ENCODE results near the gene TYW1B.
"Not testable (repeated sequence)": the region's sequence is repeated elsewhere in the genome, so short reads cannot be mapped to it uniquely, and the experiment has no call there.

TYW1B gene

DNA sequence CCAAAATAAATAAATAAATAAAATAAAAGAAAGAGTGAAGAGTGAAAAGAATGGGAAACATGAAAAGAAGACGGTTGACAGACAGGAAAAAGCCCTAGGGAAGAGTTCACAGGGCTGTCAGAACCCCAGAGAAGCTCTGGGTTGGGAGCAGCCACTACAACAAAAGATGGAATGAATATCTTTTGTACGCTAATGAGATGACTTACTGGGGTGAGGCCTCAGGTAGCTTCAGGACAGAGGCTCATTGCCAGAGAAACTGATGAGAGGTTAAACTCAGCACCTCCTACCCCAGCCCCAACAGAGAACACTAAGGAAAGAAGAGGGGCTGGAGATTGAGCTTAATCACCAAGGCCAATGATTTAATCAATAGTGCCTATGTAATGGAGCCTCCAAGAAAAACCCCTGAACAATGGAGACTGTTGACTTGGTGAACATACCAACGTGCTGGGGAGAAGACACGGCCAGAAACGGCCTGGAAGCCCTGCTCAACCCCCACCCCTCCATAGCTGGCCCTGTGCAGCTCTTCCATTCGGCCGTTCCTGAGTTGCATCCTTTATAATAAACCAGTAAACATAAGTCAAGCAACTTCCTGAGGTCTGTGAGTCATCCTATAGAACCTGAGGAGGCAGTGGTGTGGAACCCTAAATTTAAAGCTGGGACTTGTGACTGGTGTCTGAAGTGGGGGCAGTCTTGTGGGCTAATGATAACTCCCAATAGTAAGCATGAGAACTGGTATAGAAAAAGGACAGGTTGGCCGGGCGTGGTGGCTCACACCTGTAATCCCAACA is 11.4 kb downstream of the TYW1B start:
- not testable (repeated sequence) for DNase-seq

DNA sequence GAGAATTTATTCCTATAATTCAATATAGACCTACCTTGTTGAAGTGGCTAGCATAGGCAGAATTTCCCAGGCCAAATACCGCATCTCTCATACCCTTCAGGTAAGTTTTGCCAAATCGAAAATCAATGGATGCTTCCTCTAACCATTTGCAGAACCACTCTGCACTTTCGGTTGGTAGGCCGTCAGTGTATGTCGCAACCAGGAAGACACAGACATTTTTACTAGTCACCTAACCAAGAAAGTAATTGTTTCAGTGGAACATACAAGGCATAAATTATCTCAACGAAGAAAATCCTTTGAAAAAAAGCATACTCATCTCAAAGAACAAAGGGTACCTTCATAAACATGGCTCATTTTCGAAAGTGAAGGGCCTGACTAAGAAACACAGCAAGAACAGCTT is 17.6 kb downstream of the TYW1B start:
- DNase-seq, result not testable (repeated sequence)

DNA sequence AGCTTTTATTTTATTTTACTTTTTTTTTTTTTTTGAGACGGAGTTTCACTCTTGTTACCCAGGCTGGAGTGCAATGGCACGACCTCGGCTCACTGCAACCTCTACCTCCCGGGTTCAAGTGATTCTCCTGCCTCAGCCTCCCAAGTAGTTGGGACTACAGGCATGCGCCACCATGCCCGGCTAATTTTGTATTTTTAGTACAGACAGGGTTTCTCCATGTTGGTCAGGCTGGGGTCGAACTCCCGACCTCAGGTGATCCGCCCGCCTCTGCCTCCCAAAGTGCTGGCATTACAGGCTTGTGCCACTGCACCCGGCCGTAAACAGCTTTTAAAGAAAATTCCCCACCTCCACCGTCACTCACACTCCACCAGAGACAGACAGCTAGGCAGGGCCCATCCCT is 19.5 kb downstream of the TYW1B start:
- DNase-seq, result not testable (repeated sequence)

DNA sequence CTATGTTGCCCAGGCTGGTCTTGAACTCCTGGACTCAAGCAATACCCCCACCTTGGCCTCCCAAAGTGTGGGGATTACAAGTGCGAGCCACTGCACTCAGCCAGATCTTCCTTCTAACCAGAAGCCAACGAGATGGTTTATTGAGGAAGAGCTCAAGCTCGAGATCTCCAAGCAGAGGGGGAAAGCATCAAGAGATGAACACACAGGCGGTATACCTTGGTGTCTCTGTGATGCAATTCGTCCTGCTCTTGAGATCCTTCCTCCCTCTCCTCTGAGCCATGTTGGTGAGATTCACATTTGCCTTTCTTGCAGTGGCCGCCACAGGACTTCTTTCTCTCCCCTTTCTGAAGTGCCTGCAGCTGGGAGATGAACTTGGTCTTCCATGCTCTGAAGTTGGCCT is 21.1 kb downstream of the TYW1B start:
- not testable (repeated sequence) for DNase-seq

DNA sequence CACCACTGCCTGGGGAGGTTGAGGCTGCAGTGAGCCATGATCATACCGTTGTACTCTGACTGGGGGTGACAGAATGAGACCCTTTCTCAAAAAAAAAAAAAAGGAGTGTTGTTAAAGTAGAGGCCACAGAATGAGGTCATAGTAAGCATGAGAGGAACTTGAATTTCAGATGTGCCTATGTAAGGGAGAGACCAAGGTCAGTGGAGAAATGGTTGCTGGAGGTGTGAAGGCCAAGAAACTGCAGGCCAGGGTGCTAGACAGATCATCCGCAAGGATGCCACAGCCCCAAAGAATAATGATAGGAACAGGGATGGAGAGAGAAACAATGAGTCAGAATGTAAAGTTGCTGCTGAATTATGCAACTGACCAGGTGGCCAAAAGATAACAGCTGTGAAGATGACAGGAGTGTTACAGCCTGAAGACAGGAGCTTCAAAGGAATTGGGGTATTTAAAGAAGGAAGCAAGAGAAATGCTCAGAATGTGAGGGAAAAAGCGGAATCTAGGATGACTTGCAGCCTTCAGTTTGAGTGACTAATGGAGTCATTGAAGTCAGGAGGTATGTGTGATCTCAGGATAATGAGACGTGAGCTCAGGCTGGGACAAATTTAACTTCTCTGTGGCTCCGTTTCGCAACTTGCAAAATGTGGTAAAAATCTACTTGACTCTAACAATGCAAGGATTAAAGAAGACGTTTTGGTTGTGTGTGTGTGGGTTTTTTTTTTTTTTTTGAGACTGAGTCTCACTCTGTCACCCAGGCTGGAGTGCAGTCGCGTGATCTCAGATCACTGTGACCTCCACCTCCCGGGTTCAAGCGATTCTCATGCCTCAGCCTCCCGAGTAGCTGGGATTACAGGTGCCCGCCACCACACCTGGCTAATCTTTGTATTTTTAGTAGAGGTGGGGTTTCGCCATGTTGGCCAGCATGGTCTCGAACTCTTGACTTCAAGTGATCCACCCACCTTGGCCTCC is 22.2 kb downstream of the TYW1B start:
- peak; percentile 58 for DNase-seq

DNA sequence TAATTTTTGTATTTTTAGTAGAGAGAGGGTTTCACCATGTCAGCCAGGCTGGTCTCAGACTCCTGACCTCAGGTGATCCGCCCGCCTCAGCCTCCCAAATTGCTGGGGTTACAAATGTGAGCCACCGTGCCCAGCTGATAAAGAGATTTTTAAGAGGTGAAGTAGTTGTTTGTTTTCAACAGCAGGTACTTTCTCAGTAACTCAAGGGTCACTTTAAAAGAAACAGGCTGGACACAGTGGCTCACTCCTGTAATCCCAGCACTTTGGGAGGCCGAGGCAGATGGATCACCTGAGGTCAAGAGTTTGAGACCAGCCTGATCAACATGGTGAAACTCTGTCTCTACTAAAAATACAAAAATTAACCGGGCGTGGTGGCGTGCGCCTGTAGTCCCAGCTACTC is 24.2 kb downstream of the TYW1B start:
- DNase-seq, result not testable (repeated sequence)

DNA sequence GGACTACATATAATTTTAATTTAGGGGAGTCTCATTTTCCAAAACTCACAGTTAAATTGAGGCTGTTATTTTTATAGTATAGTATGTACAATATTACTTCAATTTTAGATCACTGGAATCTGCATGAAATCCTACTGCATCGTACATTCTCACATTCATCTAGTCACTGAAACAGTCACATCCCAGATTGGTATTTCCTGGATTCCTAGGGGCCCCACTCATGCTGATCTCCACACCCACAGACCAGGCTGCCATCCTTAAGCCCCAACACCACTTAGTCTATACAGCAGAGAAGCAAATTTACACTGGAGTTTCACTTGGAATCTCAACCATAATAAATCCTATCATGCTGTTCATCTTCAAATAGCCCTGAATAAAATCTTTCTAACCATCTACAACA is 26.4 kb downstream of the TYW1B start:
- peak; percentile 52 for DNase-seq

DNA sequence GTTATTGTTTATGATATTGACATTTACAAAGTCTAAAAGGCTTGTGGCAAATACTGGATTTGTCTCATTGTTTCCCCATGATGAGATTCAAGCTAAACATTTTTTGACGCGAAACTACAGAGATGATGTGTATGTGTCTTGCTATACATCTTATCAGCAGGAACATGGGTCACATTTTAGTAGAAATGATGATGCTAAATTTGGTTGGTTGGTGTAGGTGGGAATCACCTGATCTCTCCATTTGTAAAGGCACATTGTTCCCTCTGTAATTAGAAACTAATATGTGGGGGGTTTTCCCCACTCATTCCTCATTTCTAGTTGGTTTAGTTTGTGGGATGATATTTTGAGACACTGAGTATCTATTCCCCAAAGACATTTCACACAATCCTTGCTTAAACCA is 32.6 kb downstream of the TYW1B start:
- DNase-seq, result not testable (repeated sequence)

DNA sequence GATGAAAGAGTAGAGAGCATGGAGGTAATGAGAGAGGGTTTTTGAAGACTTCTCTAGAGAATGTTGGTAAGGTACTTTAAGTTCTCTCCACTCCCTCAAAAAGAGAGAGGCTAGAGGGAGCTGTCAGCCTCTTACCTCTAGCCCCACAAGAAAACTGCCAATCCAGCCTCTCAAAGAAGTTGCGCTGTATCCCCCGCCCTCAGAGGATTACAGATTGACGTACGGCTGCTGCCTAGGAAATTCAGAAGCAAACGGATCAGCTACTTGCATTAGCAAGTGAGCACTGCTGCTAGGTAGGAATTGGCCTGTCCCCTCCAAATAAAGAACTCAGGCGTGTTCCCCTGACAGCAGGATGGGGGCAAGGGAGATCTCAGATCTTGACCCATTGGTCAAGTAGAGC is 34.2 kb downstream of the TYW1B start:
- no peak for DNase-seq

DNA sequence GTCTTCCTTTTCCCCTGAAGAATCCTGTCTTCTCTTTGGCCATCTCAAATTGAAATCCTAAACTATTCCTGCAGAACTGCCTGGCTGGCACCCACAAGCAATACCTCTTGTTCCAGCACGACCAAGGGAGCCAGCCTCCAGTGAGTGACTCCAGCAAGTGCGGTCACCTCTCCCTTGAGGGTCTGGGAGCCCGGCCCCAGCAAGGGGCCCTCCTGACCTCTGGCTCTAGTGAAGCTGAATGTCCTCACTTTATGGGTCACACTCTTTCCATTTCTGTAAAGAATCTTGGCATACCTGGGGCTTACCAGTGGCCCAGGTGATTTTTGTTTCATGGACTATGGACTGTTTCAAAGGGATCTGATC is 37.3 kb downstream of the TYW1B start:
- not testable (repeated sequence) for DNase-seq

DNA sequence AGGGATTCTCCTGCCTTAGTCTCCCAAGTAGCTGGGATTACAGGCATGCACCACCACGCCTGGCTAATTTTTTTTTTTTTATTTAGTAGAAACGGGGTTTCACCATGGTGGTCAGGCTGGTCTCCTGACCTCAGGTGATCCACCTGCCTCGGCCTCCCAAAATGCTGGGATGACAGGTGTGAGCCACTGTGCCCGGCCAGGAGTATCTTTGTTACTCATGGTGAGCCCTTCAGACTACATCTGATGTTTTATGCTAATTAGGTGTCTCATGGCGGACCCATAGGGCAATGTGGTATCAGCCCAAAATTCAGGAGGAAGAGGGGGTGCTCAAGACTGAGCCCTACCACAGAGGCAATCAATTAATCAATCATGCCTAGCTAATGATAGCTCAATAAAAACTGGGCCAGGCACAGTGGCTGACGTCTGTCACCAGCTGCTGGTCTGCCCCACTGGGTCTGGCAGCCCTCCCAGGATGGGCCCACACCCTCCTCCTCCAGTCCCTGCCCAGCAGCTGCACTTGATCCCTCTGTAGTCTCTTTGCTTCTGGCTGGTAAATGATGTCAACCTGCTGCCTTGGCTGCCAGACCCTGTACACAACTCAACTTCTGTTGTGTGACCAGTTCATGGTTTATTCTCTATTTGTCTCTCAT is 37.8 kb downstream of the TYW1B start:
- not testable (repeated sequence) for DNase-seq

DNA sequence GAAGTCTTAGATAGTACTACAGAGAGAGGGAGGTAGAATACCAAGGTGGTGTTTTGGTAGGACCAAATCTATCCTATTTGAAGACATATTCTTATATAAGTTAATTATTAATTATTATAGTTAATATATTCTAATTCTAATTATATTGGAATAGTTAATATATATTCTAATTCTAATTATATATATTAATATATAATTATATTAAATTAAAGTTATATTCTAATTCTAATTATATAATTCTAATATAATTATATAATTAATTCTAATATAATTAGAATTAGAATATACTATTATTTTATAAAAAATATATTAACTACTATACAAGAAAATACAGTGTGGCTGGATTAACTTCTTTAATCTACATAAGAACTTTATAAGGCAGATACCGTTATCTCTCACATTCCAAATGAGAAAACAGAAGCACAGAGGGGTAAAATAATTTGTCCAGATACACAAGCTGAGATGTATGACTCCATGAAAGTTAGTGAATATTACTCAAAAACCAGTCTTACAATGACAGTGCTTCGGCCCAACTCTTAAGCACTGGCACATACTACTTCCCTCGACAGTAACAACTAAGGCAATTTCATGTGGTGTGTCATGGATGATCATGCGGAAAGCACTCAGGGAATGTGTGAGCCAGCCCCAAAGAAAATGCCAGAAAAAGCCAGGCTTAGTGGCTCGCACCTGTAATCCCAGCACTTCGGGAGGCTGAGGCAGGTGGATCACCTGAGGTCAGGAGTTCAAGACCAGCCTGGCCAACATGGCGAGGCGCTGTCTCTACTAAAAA is 42.6 kb downstream of the TYW1B start:
- peak; percentile 58 for DNase-seq

DNA sequence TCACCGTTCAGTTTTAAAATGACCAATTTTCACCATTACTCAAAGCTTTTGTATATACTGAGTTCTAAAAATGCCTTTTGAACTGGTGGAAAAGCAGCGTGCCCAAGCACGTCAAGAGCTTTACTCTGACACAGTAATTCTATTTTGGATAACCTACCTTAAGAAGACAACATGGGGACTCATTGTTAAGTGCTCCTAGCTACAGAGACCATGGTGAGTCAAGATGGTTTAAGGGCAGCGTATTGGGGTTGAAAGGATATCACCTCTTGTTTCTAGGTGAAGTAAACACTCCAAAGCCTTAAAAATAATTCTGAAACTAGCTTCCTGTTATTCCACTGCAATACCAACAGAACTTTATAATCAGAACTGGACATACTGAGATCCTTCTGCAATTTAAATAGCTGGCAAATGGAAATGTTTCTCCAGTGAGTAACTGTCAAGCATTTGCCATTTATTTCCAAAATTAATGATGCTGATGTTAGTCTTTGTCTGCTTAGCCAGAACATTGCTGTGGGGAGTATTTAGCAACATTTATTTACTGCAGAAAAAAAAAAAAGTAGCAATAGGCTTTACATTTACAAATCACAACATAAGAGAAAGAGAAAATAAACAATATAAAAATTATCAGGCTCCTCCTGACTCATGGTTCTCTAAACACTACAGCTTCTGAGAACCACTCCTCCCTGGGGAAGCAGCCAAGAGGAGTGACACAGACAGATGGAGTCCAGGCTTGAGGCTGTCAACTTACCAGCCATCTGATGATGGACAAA is 44.2 kb downstream of the TYW1B start:
- peak; percentile 68 for DNase-seq

DNA sequence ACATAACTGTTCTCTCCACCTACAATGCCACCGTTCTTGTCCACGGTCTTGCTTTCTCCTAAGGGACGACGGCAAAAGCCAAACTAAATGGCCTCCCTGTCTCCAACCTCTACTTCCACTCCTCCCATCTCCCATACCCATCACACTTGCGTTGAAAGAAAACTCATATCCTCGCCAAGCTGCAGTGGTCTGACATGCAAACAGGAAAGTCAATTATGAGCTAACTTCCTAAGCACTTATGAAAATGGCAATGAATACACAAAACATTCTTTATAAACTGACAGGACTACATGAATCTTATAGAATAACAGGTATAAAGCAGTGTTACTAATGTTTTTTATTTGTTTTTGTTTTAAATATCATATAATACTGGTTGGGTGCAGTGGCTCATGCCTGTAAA is 46.4 kb downstream of the TYW1B start:
- DNase-seq, result no peak

DNA sequence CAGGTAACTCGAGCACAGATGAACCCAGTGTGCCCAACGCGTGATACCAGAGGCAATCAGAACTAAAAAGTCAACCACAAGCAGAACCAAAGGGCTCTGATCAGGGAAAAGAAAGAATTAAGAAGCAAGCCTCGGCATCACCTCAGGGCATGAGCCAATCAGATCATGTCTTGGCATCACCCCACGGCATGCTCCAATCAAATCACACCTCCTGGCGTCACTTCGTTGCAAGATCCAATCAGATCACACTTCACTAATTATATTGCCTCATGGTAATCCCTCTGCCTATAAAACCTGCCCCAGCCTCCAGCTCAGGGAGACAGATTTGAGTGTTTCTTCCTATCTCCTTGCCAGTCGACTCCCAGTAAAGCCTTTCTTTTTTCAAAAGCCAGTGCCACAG is 46.8 kb downstream of the TYW1B start:
- DNase-seq, result no peak

DNA sequence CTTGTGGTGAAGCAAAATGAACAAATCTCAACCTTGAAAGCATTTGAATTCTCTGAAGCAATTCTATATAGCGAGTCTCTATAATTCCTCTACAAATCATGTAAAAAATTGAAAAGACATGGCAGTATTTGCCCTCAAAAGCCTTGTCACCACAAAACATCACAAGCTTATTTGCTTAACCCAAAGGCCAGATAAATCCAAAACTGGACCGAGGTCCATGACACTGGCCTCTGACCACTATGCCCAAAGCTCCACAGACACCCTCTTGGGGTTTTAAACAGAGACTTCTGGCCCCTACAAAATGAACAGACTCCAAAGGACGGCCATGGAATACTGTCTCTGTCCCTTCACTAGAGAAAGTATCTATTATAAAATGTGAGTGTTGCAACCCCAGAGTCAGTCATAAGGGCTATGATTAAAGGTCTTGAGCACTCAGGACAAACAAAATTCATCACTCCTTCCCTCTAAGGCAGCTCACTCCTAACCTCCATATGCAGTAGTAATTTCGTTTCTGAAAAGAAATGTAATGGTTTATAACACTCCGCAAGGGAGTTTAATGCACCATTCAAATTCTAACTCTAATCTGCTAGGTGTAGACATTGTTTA is 47.6 kb downstream of the TYW1B start:
- DNase-seq, result peak; percentile 7

DNA sequence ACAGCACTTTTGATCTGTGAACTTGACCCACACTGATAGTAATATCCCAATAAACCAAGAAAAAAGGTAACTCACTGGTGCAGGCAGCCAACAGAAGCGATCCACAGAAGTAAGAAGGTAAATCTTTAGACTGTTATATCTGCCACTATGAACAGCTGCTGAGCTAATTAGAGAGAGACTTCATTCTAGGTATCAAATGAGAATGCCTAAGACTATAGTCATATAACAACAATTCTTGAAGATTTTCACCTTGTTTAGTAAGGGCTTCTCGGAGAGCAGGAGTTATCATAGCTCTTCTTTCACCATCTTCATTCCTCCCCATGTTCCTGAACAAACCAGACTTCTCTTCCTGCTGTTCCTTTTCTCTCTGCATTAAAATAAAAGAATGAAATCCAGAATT is 50.8 kb downstream of the TYW1B start:
- not testable (repeated sequence) for DNase-seq

DNA sequence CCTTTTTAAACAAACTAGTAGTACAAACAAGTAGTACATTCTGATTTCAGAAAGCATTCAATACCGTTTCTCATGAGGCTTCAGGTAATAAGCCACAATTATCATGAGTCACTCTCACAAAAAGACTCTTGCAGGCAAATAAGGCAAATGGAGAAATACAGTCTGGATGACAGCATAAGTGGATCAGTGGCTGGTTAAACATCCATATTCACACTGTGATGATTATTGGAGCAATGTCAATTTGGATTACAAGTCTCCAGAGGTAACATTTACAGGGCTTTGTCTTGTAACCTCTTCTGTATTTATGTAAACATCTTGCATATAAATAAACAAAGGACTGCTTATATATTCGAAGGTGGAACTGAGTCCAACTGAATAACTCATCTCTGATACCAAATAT is 55.4 kb downstream of the TYW1B start:
- not testable (repeated sequence) for DNase-seq

DNA sequence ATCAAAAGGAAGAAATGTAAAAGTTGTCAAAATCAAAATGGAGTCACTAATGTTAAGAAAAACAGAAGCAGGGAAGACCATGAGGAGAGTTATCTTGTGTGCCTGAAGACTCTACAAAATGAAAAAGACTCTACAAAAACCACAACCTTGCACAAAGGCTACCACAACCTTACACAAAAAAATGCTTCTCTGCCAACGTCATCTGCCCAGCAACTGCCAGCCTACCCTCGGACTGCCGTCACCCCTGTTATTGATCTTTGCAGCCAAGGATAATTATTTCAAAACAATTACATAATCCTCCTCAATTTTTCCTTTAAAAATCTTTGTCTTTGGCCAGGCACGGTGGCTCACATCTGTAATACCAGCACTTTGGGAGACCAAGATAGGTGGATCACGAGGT is 61.0 kb downstream of the TYW1B start:
- not testable (repeated sequence) for DNase-seq

DNA sequence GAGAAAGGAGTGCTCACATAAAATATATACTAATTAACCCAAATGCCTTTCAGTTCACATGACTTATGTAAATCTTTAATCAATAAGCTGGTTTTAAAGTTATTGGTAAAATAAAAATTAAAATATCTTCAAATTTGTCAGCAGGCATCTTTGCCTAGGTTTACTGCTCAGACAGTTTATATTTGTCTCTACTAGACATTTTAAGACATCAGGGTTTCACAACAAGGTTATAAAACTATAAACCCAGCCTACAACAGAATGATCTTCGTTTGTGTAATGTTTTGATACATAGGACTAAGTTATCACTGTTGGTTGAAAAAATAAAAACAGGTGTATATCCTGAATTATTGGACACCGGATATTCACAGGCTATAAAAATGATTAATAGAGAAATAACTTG is 67.4 kb downstream of the TYW1B start:
- no peak for DNase-seq

DNA sequence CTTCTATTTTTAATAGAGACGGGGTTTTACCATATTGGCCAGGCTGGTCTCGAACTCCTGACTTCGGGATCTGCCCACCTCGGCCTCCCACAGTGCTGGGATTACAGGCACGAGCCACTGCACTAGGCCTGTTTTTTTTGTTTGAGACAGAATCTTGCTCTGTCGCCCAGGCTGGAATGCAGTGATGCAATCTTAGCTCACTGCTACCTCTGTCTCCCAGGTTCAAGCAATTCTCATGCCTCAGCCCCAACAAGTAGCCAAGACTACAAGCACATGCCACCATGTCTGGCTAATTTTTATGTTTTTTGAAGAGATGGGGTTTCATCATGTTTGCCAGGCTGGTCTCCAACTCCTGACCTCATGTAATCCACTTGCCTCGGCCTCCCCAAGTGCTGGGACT is 73.7 kb downstream of the TYW1B start:
- DNase-seq, result no peak
